GM13977 (cell line): Measurements from ENCODE around the gene KCNIP4.

Source experiments
- DNase-seq: peaks from one replicate; pipeline ENCODE4 v3.0.0; 2012; ENCODE audit warnings: low spot score
- CTCF ChIP-seq: IDR thresholded peaks from 2 replicates; pipeline ENCODE4 v1.5.1; 2012; ENCODE audit warnings: mild to moderate bottlenecking, control low read depth; ENCODE audit not compliant: insufficient read depth; ENCODE audit errors: extremely low read depth, missing control alignments
- in situ Hi-C: fragments of 300-500 bp; cut with MboI; formaldehyde crosslinking; loops from one replicate; pipeline ENCODE4 v1.12.0; 2022; ENCODE audit warnings: low sequenced_read_pairs, low pct_unique_long_range_greater_than_20kb, mixed read lengths, inconsistent platforms; ENCODE audit not compliant: unreplicated experiment

KCNIP4 gene

GRCh38 chr4:21638171-21638725 lies 310.3 kb downstream of the KCNIP4 start:
- in situ Hi-C loops = no loop called here

GRCh38 chr4:21628916-21629610 lies 319.5 kb downstream of the KCNIP4 start:
- TF ChIP-seq CTCF = no peak
- no peak for DNase-seq
- in situ Hi-C loops = no loop called here

More at GRCh38 chr4:21638171-21638725, 310.3 kb downstream of the KCNIP4 start:
- DNase-seq = no peak
- TF ChIP-seq CTCF = no peak

GRCh38 chr4:21628116-21628670 lies 320.4 kb downstream of the KCNIP4 start:
- no peak for DNase-seq
- in situ Hi-C loops = no loop called here

GRCh38 chr4:21625447-21625846 lies 323.1 kb downstream of the KCNIP4 start:
- in situ Hi-C loops = no loop called here
- no peak for TF ChIP-seq CTCF
- DNase-seq = no peak

More at GRCh38 chr4:21628116-21628670, 320.4 kb downstream of the KCNIP4 start:
- TF ChIP-seq CTCF = no peak

GRCh38 chr4:21605006-21605405 lies 343.6 kb downstream of the KCNIP4 start:
- DNase-seq = no peak
- TF ChIP-seq CTCF = no peak
- in situ Hi-C loops = no loop called here

- DNase-seq = no peak
- no peak for TF ChIP-seq CTCF
- in situ Hi-C loops = no loop called here
These were observed 352.1 kb downstream of the KCNIP4 start for GRCh38 chr4:21596521-21596920.
